ENCODE measurements around the gene RBPJ. TPM values are rescaled to one million over a fixed set of nuclear protein-coding genes. Genes with fewer than 3 reads are reported as not detected.

Gene RBPJ
- total RNA-seq, 1 donor from 2014 or later = 77.2 TPM

DNA sequence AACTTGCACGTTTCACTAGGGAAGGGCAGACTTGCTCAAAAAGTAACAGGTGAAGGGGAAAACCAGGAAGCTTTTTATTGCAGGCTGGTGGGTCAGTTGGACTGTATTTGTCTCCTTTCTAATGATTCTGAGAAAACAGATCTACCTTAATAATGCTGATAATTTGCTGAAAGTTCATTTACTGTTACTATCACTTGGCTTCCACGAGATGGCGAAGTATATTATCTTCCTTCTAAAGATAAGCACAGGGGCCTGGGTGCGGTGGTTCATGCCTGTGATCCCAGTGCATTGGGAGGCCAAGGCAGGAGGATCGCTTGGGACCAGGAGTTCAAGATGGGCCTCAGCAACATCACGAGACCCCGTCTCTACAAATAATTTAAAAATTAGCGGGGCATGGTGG lies 153.1 kb downstream of the RBPJ start:
- no peaks in the 10 kb centered on the region for H3K36me3 ChIP-seq (ENCODE audit: control insufficient read depth in 3 of 3, insufficient read depth in 3 of 3, low read length in 3 of 3)
- H3K27me3 ChIP-seq (ENCODE audit: control insufficient read depth in 3 of 3, insufficient read depth in 3 of 3, low read length in 3 of 3) = no peaks in the 10 kb centered on the region
- no peaks in the 10 kb centered on the region for H3K4me1 ChIP-seq (ENCODE audit: control insufficient read depth in 3 of 3, insufficient read depth in 3 of 3, low read length in 3 of 3)
- H3K9me3 ChIP-seq (ENCODE audit: control insufficient read depth in 3 of 3, low read length in 3 of 3) = no peaks in the 10 kb centered on the region
- H3K27ac ChIP-seq (ENCODE audit: low read depth, low read length) = no peak overlapping the region
- H3K4me3 ChIP-seq (ENCODE audit: low read length in 3 of 3) = no peak overlapping the region
- H3K9ac ChIP-seq (ENCODE audit: low read depth in 1 of 3, low read length in 3 of 3) = no peak overlapping the region

DNA sequence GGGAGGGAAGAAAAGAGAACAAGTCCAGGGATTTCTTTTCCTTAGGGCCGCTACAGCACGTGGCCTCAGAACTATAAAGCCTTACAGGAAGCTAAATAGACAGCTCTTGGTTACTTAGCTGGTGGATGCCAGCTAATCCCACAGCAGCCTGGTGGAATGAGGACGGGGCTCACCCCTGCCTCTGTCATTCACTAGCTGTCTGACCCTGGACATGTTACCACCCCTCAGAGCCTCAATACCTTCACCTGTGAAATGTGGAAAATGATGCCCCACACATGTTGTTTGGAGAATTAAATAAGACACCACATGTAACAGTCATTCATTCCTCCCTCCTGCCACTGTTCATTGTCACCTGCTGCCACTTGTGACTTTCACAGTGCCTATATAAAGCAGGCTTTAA lies 153.7 kb downstream of the RBPJ start:
- H3K36me3 ChIP-seq (ENCODE audit: control insufficient read depth in 3 of 3, insufficient read depth in 3 of 3, low read length in 3 of 3) = no peaks in the 10 kb centered on the region
- no peaks in the 10 kb centered on the region for H3K27me3 ChIP-seq (ENCODE audit: control insufficient read depth in 3 of 3, insufficient read depth in 3 of 3, low read length in 3 of 3)
- no peak overlapping the region for H3K9ac ChIP-seq (ENCODE audit: low read depth in 1 of 3, low read length in 3 of 3)
- H3K4me1 ChIP-seq (ENCODE audit: control insufficient read depth in 3 of 3, insufficient read depth in 3 of 3, low read length in 3 of 3) = no peaks in the 10 kb centered on the region
- H3K9me3 ChIP-seq (ENCODE audit: control insufficient read depth in 3 of 3, low read length in 3 of 3) = no peaks in the 10 kb centered on the region
- no peak overlapping the region for H3K27ac ChIP-seq (ENCODE audit: low read depth, low read length)
- H3K4me3 ChIP-seq (ENCODE audit: low read length in 3 of 3) = no peak overlapping the region

DNA sequence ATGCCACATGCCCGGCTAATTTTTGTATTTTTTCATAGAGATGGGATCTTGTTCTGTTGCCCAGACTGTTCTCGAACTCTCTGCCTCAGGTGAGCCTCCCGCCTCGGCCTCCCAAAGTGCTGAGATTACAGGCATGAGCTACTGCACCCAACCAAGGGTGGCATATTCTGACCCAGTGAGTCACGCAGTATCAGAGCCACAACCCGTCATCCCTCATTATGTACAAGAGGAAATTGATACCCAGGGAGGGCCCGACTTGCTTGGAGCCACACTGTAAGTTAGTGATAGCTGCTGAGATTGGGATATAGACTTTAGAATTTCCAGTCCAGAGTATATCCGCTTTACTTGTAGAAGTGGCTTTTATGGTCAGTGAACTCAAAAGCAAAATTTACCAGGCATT lies 154.9 kb downstream of the RBPJ start:
- Histone ChIP-seq H3K27me3 (ENCODE audit: control insufficient read depth in 3 of 3, insufficient read depth in 3 of 3, low read length in 3 of 3) (no peaks in the 10 kb centered on the region), H3K36me3 (ENCODE audit: control insufficient read depth in 3 of 3, insufficient read depth in 3 of 3, low read length in 3 of 3) (no peaks in the 10 kb centered on the region), H3K27ac (ENCODE audit: low read depth, low read length) (no peak overlapping the region), H3K4me1 (ENCODE audit: control insufficient read depth in 3 of 3, insufficient read depth in 3 of 3, low read length in 3 of 3) (no peaks in the 10 kb centered on the region), H3K9me3 (ENCODE audit: control insufficient read depth in 3 of 3, low read length in 3 of 3) (no peaks in the 10 kb centered on the region), H3K9ac (ENCODE audit: low read depth in 1 of 3, low read length in 3 of 3) (no peak overlapping the region), H3K4me3 (ENCODE audit: low read length in 3 of 3) (no peak overlapping the region)

DNA sequence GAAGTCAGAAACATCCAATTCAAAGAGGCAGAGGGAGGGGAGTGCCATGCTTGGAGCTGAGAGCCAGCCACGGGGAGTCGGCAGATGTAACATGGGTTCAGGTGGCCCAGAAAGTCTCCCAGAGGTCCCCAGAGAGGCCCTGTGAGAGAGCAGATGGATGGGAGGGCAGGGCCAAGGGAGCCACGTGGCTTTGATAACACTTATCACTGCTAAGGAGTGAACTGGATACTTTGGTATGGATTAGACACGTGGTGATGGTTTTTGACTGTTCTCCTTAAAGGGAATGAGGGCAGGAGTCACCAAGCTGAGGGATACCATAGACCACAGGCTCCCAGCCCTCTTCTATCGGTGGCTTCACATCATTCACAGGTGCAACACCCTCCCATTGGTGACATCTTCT lies 155.7 kb downstream of the RBPJ start:
- Histone ChIP-seq H3K27ac (ENCODE audit: low read depth, low read length) (no peak overlapping the region), H3K4me3 (ENCODE audit: low read length in 3 of 3) (no peak overlapping the region), H3K27me3 (ENCODE audit: control insufficient read depth in 3 of 3, insufficient read depth in 3 of 3, low read length in 3 of 3) (no peaks in the 10 kb centered on the region), H3K36me3 (ENCODE audit: control insufficient read depth in 3 of 3, insufficient read depth in 3 of 3, low read length in 3 of 3) (no peaks in the 10 kb centered on the region), H3K9ac (ENCODE audit: low read depth in 1 of 3, low read length in 3 of 3) (no peak overlapping the region), H3K4me1 (ENCODE audit: control insufficient read depth in 3 of 3, insufficient read depth in 3 of 3, low read length in 3 of 3) (no peaks in the 10 kb centered on the region), H3K9me3 (ENCODE audit: control insufficient read depth in 3 of 3, low read length in 3 of 3) (no peaks in the 10 kb centered on the region)

DNA sequence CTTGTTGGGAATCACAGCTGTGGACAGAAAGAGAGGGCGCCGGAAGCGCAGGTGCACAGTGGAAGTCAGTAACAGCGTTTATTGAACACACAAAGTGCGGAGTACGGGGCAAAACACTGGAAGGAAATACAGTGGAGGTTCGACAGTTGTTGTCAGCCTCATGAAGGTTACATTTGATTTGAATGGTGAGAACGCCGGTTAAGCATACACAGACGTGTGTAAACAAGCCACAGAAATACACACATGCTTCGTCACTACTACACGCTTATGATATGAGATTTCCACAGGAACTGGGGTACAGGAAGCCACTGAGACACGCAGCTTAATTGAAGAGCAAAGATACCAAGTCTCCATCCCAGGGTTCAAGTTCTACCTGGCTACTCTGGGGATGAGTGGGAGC lies 157.5 kb downstream of the RBPJ start:
- Histone ChIP-seq H3K4me1 (ENCODE audit: control insufficient read depth in 3 of 3, insufficient read depth in 3 of 3, low read length in 3 of 3) (no peaks in the 10 kb centered on the region), H3K9me3 (ENCODE audit: control insufficient read depth in 3 of 3, low read length in 3 of 3) (no peaks in the 10 kb centered on the region), H3K27me3 (ENCODE audit: control insufficient read depth in 3 of 3, insufficient read depth in 3 of 3, low read length in 3 of 3) (no peaks in the 10 kb centered on the region), H3K27ac (ENCODE audit: low read depth, low read length) (no peak overlapping the region), H3K9ac (ENCODE audit: low read depth in 1 of 3, low read length in 3 of 3) (no peak overlapping the region), H3K4me3 (ENCODE audit: low read length in 3 of 3) (no peak overlapping the region), H3K36me3 (ENCODE audit: control insufficient read depth in 3 of 3, insufficient read depth in 3 of 3, low read length in 3 of 3) (no peaks in the 10 kb centered on the region)

DNA sequence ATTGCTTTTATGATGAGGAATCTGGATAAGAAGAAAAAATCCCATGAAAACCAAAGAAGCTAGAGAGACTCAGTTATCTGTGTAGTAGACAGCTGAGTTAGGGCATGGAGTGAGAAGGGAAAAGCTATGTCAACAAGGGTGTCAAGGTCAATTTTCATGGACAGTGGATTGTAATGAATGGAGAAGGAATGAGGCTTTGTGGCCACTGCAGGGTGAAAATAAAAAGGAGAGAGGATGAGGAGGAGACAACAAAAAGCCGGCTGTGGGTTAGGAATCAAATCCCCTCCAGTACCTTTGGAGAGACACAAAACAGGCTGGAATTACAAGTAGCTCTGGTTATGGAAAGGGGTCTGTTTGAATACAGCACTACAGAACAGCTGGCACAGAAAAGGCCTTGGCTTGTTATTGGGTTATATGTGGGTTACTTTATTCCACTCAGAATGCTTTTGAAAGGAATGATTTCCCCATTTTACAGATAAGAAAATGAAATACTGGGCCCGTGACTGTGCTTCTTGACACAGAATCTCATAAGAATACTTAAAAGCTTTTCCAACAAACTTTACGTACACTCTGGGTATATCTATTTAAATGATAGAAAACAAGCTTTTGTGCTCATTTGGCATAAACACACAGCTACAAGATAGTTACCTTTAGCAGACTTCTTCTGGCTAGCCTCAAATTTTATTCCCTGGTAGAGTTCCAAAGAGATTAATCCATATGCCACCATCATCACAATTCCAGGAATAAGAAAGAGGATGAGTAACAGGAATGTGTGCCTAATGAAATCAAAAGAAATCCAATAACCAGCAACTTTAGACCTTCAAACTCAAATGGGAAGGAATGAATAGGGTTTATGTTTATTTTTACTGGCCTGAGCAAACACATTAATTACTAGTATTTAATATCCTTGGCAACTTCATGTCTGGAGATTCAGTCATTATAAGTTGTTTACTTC lies 162.0 kb downstream of the RBPJ start:
- Histone ChIP-seq H3K4me3 (ENCODE audit: low read length in 3 of 3) (no peak overlapping the region), H3K27me3 (ENCODE audit: control insufficient read depth in 3 of 3, insufficient read depth in 3 of 3, low read length in 3 of 3) (peaks cover 0 to 3% (median 0%) of the 10 kb centered on the region in 3 donors), H3K4me1 (ENCODE audit: control insufficient read depth in 3 of 3, insufficient read depth in 3 of 3, low read length in 3 of 3) (no peaks in the 10 kb centered on the region), H3K9ac (ENCODE audit: low read depth in 1 of 3, low read length in 3 of 3) (no peak overlapping the region), H3K36me3 (ENCODE audit: control insufficient read depth in 3 of 3, insufficient read depth in 3 of 3, low read length in 3 of 3) (no peaks in the 10 kb centered on the region), H3K9me3 (ENCODE audit: control insufficient read depth in 3 of 3, low read length in 3 of 3) (no peaks in the 10 kb centered on the region), H3K27ac (ENCODE audit: low read depth, low read length) (no peak overlapping the region)

DNA sequence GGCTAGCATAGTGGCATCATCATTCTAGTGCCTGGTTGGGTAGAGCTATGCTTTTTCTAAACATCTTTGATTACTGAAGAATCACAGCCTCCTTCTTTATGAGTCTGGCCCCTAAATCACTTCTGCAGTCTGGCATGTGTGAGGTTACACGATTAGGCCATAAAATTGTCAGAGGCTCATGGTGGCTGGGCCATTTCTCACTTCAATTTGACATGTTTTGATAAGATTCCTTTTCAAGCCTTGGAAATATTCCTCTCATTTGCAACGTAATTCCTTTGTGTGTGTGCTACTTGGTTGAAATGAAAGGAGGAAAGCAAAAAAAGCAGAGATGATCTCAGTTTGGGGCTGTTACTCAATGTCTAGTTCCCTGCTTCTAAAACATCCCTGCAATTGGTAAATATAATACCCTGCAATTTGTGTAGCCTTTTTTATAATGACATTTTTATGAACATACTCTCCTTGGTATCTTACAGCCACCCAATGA lies 163.3 kb downstream of the RBPJ start:
- no peaks in the 10 kb centered on the region for H3K9me3 ChIP-seq (ENCODE audit: control insufficient read depth in 3 of 3, low read length in 3 of 3)
- no peak overlapping the region for H3K27ac ChIP-seq (ENCODE audit: low read depth, low read length)
- H3K36me3 ChIP-seq (ENCODE audit: control insufficient read depth in 3 of 3, insufficient read depth in 3 of 3, low read length in 3 of 3) = no peaks in the 10 kb centered on the region
- no peak overlapping the region for H3K9ac ChIP-seq (ENCODE audit: low read depth in 1 of 3, low read length in 3 of 3)
- H3K4me1 ChIP-seq (ENCODE audit: control insufficient read depth in 3 of 3, insufficient read depth in 3 of 3, low read length in 3 of 3) = no peaks in the 10 kb centered on the region
- peaks cover 0 to 10% (median 2%) of the 10 kb centered on the region in 3 donors for H3K27me3 ChIP-seq (ENCODE audit: control insufficient read depth in 3 of 3, insufficient read depth in 3 of 3, low read length in 3 of 3)
- H3K4me3 ChIP-seq (ENCODE audit: low read length in 3 of 3) = no peak overlapping the region

DNA sequence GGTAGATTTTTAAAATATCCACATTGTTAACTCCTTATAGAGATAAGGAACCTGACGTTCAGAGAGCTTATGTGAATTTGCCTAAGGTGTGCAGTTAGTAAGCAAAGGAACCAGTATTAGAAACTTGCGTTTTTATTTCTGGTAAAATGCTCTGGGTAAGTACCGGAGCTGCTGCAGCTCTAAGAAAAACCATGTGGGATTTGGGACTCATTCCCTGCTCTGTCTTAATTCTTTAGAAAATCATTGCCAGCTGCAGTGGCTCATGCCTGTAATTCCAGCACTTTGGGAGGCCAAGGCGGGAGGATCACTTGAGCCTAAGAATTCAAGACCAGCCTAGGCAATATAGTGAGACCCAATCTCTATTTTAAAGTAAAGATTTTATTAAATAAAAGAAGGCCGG lies 163.7 kb downstream of the RBPJ start:
- Histone ChIP-seq H3K9me3 (ENCODE audit: control insufficient read depth in 3 of 3, low read length in 3 of 3) (no peaks in the 10 kb centered on the region), H3K9ac (ENCODE audit: low read depth in 1 of 3, low read length in 3 of 3) (no peak overlapping the region), H3K36me3 (ENCODE audit: control insufficient read depth in 3 of 3, insufficient read depth in 3 of 3, low read length in 3 of 3) (no peaks in the 10 kb centered on the region), H3K4me3 (ENCODE audit: low read length in 3 of 3) (no peak overlapping the region), H3K4me1 (ENCODE audit: control insufficient read depth in 3 of 3, insufficient read depth in 3 of 3, low read length in 3 of 3) (no peaks in the 10 kb centered on the region), H3K27ac (ENCODE audit: low read depth, low read length) (no peak overlapping the region), H3K27me3 (ENCODE audit: control insufficient read depth in 3 of 3, insufficient read depth in 3 of 3, low read length in 3 of 3) (peaks cover 0 to 12% (median 5%) of the 10 kb centered on the region in 3 donors)

Other genes starting within 250 kb of the RBPJ start
- not detected for gene CCKAR, start 169.5 kb downstream of the RBPJ start, total RNA-seq